Ascending aorta (tissue), 2 donors: Measurements from ENCODE around the gene NDST1. TPM values are rescaled to one million over a fixed set of nuclear protein-coding genes. Genes with fewer than 3 reads are reported as not detected.

Experiments
- DNase-seq, 2 donors: peaks; one replicate each; pipeline ENCODE4 v3.0.0-alpha.2; 2019; ENCODE audit warnings: low spot score in 2 of 2
- H3K27ac ChIP-seq, 2 donors: fragments of 200-600 bp; sonication (generic); one replicate each; pipeline ENCODE4 v1.5.1; 2016 to 2017; ENCODE audit warnings: mild to moderate bottlenecking in 1 of 2
- H3K27me3 ChIP-seq: fragments of 200-600 bp; sonication (generic); one replicate; pipeline ENCODE4 v1.5.1; 2017
- H3K36me3 ChIP-seq, 2 donors: fragments of 200-600 bp; sonication (generic); one replicate each; pipeline ENCODE4 v1.5.1; 2016
- H3K4me1 ChIP-seq, 2 donors: fragments of 200-600 bp; sonication (generic); one replicate each; pipeline ENCODE4 v1.5.1; 2016 to 2017; ENCODE audit warnings: mild to moderate bottlenecking in 1 of 2
- H3K4me3 ChIP-seq, 2 donors: fragments of 200-600 bp; sonication (generic); one replicate each; pipeline ENCODE4 v1.5.1; 2016 to 2017; ENCODE audit warnings: mild to moderate bottlenecking in 1 of 2
- H3K9me3 ChIP-seq, 2 donors: fragments of 200-600 bp; sonication (generic); one replicate each; pipeline ENCODE4 v1.5.1; 2016
- CTCF ChIP-seq, 3 experiments: fragments of 200-600 bp in 2 of 3; fragments of 450-650 bp in 1 of 3; sonication (generic) in 2 of 3; IDR thresholded peaks; one replicate each; pipeline ENCODE4 v1.5.1; 2016 to 2019; ENCODE audit warnings: antibody characterized with exemption in 3 of 3, mild to moderate bottlenecking in 1 of 3, moderate library complexity in 1 of 3
- intact Hi-C: fragments of 100-400 bp; cut with DNase I; formaldehyde crosslinking; loops from one replicate; pipeline ENCODE4 v1.15.1; 2023
- total RNA-seq: library from RNA; depleted of rRNA; stranded (reverse); fragments of >200 nt; gene quantifications from one replicate; pipeline ENCODE4 v1.1.0, GENCODE V29; 2016

NDST1 gene
- total RNA-seq, 1 donor from 2014 or later: 71.5 TPM

- H3K9me3 ChIP-seq: no peaks in the 10 kb centered on the region
- H3K36me3 ChIP-seq: peaks cover 41 to 48% of the 10 kb centered on the region in 2 donors
- DNase-seq: no peak
- no peak for TF ChIP-seq CTCF (IDR thresholded peaks at IDR 0.05)
- H3K4me3 ChIP-seq: no peak overlapping the region
- no peaks in the 10 kb centered on the region for H3K27me3 ChIP-seq
- intact Hi-C loops: no loop called here
- no peak overlapping the region for H3K27ac ChIP-seq
- peaks cover 0 to 6% of the 10 kb centered on the region in 2 donors for H3K4me1 ChIP-seq
Observed at GRCh38 chr5:150556106-150556505, 48.2 kb downstream of the NDST1 start.

GRCh38 chr5:150556859-150557508, 49.1 kb downstream of the NDST1 start:
- Histone ChIP-seq H3K27ac (peak overlapping the region; percentile 52 to 72), H3K4me1 (peaks cover 0 to 6% of the 10 kb centered on the region in 2 donors), H3K36me3 (peaks cover 32 to 39% of the 10 kb centered on the region in 2 donors), H3K9me3 (no peaks in the 10 kb centered on the region), H3K4me3 (no peak overlapping the region), H3K27me3 (no peaks in the 10 kb centered on the region)
- TF ChIP-seq CTCF (IDR thresholded peaks at IDR 0.05): no peak
- no peak for DNase-seq
- intact Hi-C loops: no loop called here

- intact Hi-C loops: no loop called here
- H3K27me3 ChIP-seq: no peaks in the 10 kb centered on the region
- peaks cover 30 to 34% of the 10 kb centered on the region in 2 donors for H3K36me3 ChIP-seq
- H3K4me1 ChIP-seq: peaks cover 0 to 6% of the 10 kb centered on the region in 2 donors
- no peaks in the 10 kb centered on the region for H3K9me3 ChIP-seq
- H3K27ac ChIP-seq: peak overlapping the region; percentile 52 to 72
- TF ChIP-seq CTCF (IDR thresholded peaks at IDR 0.05): no peak
- no peak for DNase-seq
- H3K4me3 ChIP-seq: no peak overlapping the region
Observed at GRCh38 chr5:150557509-150557872, 49.6 kb downstream of the NDST1 start.

- H3K9me3 ChIP-seq: no peaks in the 10 kb centered on the region
- no peak for DNase-seq
- H3K4me3 ChIP-seq: no peak overlapping the region
- peaks cover 0 to 6% of the 10 kb centered on the region in 2 donors for H3K4me1 ChIP-seq
- H3K27ac ChIP-seq: peak overlapping the region in 1 of 2 donors; percentile 9
- TF ChIP-seq CTCF (IDR thresholded peaks at IDR 0.05): no peak
- H3K27me3 ChIP-seq: no peaks in the 10 kb centered on the region
- intact Hi-C loops: no loop called here
- H3K36me3 ChIP-seq: peaks cover 26 to 28% of the 10 kb centered on the region in 2 donors
Observed at GRCh38 chr5:150558088-150558621, 50.2 kb downstream of the NDST1 start.

GRCh38 chr5:150559088-150559487, 51.2 kb downstream of the NDST1 start:
- no peak for TF ChIP-seq CTCF (IDR thresholded peaks at IDR 0.05)
- Histone ChIP-seq H3K4me1 (peaks cover 0 to 6% of the 10 kb centered on the region in 2 donors), H3K36me3 (peaks cover 17 to 18% of the 10 kb centered on the region in 2 donors), H3K27me3 (no peaks in the 10 kb centered on the region), H3K4me3 (no peak overlapping the region), H3K9me3 (no peaks in the 10 kb centered on the region), H3K27ac (no peak overlapping the region)
- intact Hi-C loops: no loop called here
- DNase-seq: no peak
